BJ (cell line): ENCODE data around the gene LRRC74B. TPM values are rescaled to one million over a fixed set of nuclear protein-coding genes. Genes with fewer than 3 reads are reported as not detected.

Experiments used
- CTCF ChIA-PET: fragments of 350-600 bp; formaldehyde crosslinking; extraction: SDS; loops from one replicate; lab custom pipeline; 2021; ENCODE audit warnings: antibody characterized with exemption, inconsistent platforms; lab: Yijun Ruan, JAX
- POLR2A ChIA-PET: fragments of 300-600 bp; sonication (Branson Sonifier 250); formaldehyde crosslinking; extraction: SDS; loops from one replicate; lab custom pipeline; 2021; ENCODE audit warnings: antibody characterized with exemption; lab: Charles Lee
- DNase-seq: peaks from one replicate; pipeline ENCODE4 v3.0.0-alpha.2; 2011; ENCODE audit warnings: low read depth
- H3K27me3 ChIP-seq: 2 replicates; pipeline ENCODE4 v1.6.0; 2011; ENCODE audit warnings: low read length; ENCODE audit not compliant: control insufficient read depth, insufficient read depth
- H3K36me3 ChIP-seq: 2 replicates; pipeline ENCODE4 v1.5.1; 2011; ENCODE audit warnings: low read length; ENCODE audit not compliant: control insufficient read depth, insufficient read depth
- H3K4me3 ChIP-seq: 2 replicates; pipeline ENCODE4 v1.5.1; 2011; ENCODE audit warnings: low read depth, mild to moderate bottlenecking, control low read depth, low read length
- polyA plus RNA-seq: library from polyadenylated mRNA; depleted of rRNA; stranded (reverse); fragments of >200 nt; gene quantifications from 2 replicates; pipeline ENCODE4 v1.2.3, GENCODE V29; 2011
- TF ChIP-seq, protein P1 (sequence below): IDR thresholded peaks from 2 replicates; pipeline ENCODE4 v1.5.1; 2011; ENCODE audit warnings: low read depth, mild to moderate bottlenecking, control low read depth, inconsistent platforms, low read length, moderate library complexity; ENCODE audit not compliant: insufficient read depth

Gene LRRC74B
- polyA plus RNA-seq, 1 experiment = not detected

GRCh38 chr22:21030032-21030431, 15.7 kb upstream of the LRRC74B start:
- DNase-seq = no peak
- Histone ChIP-seq H3K4me3 (no peak overlapping the region), H3K36me3 (no peaks in the 10 kb centered on the region), H3K27me3 (peaks cover 4% of the 10 kb centered on the region; the same call in 1 of the 2 replicates)
- TF ChIP-seq, protein P1, sequence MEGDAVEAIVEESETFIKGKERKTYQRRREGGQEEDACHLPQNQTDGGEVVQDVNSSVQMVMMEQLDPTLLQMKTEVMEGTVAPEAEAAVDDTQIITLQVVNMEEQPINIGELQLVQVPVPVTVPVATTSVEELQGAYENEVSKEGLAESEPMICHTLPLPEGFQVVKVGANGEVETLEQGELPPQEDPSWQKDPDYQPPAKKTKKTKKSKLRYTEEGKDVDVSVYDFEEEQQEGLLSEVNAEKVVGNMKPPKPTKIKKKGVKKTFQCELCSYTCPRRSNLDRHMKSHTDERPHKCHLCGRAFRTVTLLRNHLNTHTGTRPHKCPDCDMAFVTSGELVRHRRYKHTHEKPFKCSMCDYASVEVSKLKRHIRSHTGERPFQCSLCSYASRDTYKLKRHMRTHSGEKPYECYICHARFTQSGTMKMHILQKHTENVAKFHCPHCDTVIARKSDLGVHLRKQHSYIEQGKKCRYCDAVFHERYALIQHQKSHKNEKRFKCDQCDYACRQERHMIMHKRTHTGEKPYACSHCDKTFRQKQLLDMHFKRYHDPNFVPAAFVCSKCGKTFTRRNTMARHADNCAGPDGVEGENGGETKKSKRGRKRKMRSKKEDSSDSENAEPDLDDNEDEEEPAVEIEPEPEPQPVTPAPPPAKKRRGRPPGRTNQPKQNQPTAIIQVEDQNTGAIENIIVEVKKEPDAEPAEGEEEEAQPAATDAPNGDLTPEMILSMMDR = no peak
- POLR2A ChIA-PET = interaction anchor here (0.5 kb wide), 1 partner anchor 28 kb away, joined by 3 read pairs; the partner anchor contains the start of gene THAP7
- CTCF ChIA-PET = interaction anchor here (1.0 kb wide), 1 partner anchor 10 kb away, joined by 3 read pairs; no protein-coding TSS in a partner anchor

GRCh38 chr22:21030621-21031544, 14.9 kb upstream of the LRRC74B start:
- CTCF ChIA-PET = no interaction called here

GRCh38 chr22:21031545-21032036, 14.2 kb upstream of the LRRC74B start:
- no peaks in the 10 kb centered on the region for H3K36me3 ChIP-seq
- peaks cover 4% of the 10 kb centered on the region; the same call in 1 of the 2 replicates for H3K27me3 ChIP-seq
- POLR2A ChIA-PET = no interaction called here
- TF ChIP-seq, protein P1 = no peak
- CTCF ChIA-PET = no interaction called here
- H3K4me3 ChIP-seq = no peak overlapping the region
- no peak for DNase-seq

More at GRCh38 chr22:21030621-21031544, 14.9 kb upstream of the LRRC74B start:
- H3K4me3 ChIP-seq = no peak overlapping the region
- H3K27me3 ChIP-seq = peaks cover 4% of the 10 kb centered on the region; the same call in 1 of the 2 replicates
- no peaks in the 10 kb centered on the region for H3K36me3 ChIP-seq
- no peak for DNase-seq
- TF ChIP-seq, protein P1 = no peak
- POLR2A ChIA-PET = no interaction called here

DNA sequence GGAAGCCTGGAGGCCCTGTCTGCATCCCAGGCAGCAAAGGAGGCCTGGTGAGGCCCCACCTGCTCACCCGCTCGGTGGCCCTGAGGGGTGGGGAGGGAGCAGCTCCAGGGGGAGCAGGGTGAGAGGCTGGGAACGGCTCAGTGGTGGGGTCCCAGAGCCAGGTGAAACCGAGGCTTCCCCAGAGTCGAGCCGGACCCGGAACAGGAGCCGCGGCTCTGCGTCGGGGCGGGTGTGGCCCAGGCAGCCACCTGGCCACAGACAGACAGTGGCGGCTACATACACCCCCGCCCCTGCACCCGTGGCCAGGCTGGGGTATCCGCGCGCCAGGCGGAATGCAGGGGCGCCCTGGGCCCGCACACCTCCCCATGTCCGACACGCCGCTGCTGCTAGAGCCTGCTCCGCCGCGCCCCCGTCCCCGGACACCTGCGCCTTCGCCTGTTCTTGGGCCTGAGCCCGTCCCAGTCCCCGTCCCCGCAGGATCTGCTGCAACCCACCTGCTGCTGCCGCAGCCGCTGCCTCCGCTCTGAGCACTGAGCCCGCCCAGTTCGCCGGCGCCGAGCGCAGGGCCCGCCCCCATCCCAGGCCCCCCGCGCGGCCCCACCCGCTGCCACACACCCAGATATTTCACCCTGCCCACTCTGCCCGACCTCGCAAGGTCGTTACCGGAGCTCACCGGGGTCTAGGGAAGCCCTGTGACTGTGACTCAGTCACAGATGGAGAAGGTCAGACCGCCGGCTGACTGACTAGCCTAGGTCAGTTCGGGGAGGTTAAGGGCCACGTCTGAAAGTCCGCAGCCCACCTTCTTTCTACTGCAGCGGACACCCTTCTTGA, 13.5 kb upstream of the LRRC74B start, which contains the start of gene SLC7A4:
TSS of gene SLC7A4 (minus strand) at position 525 of the 831 bp plus-strand sequence. CDS start 749 bp downstream, outside the sequence.
- Histone ChIP-seq H3K36me3 (no peaks in the 10 kb centered on the region), H3K4me3 (peak within 1 kb of the TSS; percentile 7; the same call in 1 of the 2 replicates), H3K27me3 (peaks cover 4% of the 10 kb centered on the region; the same call in 1 of the 2 replicates)
- ChIA-PET CTCF (interaction anchor here (1.0 to 2.3 kb wide), 2 partner anchors 11 to 12 kb away, joined by 3 to 14 read pairs; no protein-coding TSS in a partner anchor), POLR2A (no interaction called here)
- DNase-seq = no peak
- TF ChIP-seq, protein P1 = no peak
